DMS 273 (cell line): ENCODE results near the gene MAP3K6.
"Not testable (repeated sequence)": the region's sequence is repeated elsewhere in the genome, so short reads cannot be mapped to it uniquely, and the experiment has no call there.

Experiments
- DNase-seq: peaks from one replicate; lab custom pipeline; 2025; ENCODE audit not compliant: unreplicated experiment; lab: John Stamatoyannopoulos, UW

The MAP3K6 gene

DNA sequence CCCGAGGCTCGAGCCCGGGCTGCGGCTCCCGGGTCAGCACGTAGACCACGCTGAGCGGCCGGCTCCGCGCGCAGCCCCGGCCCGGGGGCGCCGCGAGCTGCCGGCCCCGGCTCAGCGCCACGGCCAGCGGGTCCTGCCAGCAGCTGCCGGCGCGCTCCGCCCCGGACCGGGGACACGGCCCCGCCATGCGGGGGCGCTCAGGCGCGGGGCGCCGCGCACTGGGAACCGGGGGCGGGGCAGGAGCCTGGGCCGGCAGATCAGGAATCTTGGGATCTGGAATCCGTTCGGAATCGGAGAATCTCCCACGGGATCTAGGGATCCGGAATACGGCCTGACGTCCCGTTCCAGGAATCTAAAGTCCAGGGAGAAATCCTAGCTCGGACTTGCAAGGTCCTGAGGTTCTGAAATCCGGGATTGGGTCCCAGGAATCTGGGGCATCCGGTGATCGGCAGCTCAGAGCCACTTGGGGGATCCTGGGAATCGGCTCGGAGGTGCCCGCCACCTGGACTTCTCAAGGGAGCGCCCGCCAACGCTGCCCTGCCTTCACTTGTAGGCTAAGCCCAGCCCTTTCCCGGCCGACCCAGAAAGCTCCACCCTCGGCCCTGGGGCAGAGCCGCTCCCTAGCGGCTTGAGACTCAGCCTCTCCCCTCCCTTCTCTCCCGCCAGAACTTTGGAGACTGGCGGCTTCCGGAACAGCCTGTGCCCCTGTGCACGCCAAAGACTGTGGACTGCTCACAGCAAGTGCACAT lies at the start of gene MAP3K6:
Gene MAP3K6 (minus strand): TSS at position 551 of the 749 bp plus-strand sequence. CDS start 364 bp downstream, at position 187.
- DNase-seq = peak; percentile 94

GRCh38 chr1:27414091-27414490 lies 47.3 kb upstream of the MAP3K6 start:
- DNase-seq = no peak

DNA sequence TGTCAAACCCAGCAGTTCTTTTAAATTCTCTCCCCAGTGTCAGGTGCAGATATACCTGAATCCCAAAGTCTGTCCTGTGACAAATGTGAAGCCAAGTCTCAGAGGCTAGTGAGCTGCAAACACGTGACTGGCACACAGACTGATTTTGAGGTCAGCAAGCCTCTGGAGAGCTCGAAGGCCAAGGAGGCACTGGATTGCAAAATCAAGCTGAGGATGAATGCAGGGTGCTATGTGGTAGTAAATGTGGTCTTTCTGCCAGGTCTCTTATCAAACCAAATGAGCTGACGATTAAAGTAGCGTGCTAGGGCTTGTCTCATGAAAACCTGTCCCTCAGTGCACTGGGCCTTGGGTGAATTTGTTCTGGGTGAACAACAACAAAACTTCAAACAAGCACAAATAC lies 46.2 kb upstream of the MAP3K6 start:
- no peak for DNase-seq

- DNase-seq = no peak
These were observed 45.7 kb upstream of the MAP3K6 start for GRCh38 chr1:27412502-27412901.

GRCh38 chr1:27410709-27411108 lies 43.9 kb upstream of the MAP3K6 start:
- DNase-seq = no peak

GRCh38 chr1:27409669-27410068 lies 42.9 kb upstream of the MAP3K6 start:
- DNase-seq = no peak

- DNase-seq = no peak
These were observed 41.4 kb upstream of the MAP3K6 start for GRCh38 chr1:27408151-27408550.

GRCh38 chr1:27406791-27407190 lies 40.0 kb upstream of the MAP3K6 start:
- DNase-seq = not testable (repeated sequence)

GRCh38 chr1:27406362-27406680 lies 39.6 kb upstream of the MAP3K6 start:
- DNase-seq = no peak

GRCh38 chr1:27405598-27406361 lies 39.0 kb upstream of the MAP3K6 start:
- not testable (repeated sequence) for DNase-seq

GRCh38 chr1:27405074-27405473 lies 38.3 kb upstream of the MAP3K6 start:
- no peak for DNase-seq

GRCh38 chr1:27403931-27404330 lies 37.2 kb upstream of the MAP3K6 start:
- DNase-seq = no peak

- peak; percentile 45 for DNase-seq
These were observed 36.4 kb upstream of the MAP3K6 start for GRCh38 chr1:27403065-27403726.

- DNase-seq = peak; percentile 76
These were observed 35.6 kb upstream of the MAP3K6 start for GRCh38 chr1:27402349-27402754.

- DNase-seq = no peak
These were observed 34.2 kb upstream of the MAP3K6 start for GRCh38 chr1:27400963-27401341.

GRCh38 chr1:27400082-27400962 lies 33.6 kb upstream of the MAP3K6 start:
- DNase-seq = no peak

GRCh38 chr1:27399251-27400025 lies 32.7 kb upstream of the MAP3K6 start:
- DNase-seq = no peak

- DNase-seq = no peak
These were observed 31.8 kb upstream of the MAP3K6 start for GRCh38 chr1:27398405-27399149.

- DNase-seq = no peak
These were observed 31.0 kb upstream of the MAP3K6 start for GRCh38 chr1:27397749-27398148.

DNA sequence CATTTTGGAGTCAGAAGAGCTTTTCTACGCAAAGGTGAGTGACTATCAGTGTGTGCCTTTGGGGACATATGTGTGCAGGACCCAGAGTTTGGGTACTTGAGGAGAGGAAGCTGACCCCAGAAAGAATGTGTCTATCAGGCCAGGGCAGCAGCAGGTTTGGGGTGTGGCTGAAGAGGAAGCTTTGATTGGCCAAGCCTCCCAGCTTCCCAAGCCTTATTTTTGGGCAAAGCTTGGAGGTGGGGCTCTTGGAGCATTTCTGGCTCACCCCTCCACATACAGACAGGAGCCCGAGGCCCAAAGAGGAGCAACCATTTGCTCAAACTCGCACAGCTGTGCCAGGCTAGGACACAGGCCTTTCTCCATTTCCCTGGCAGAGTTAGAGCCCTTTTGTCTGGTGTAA lies 30.3 kb upstream of the MAP3K6 start:
- peak; percentile 47 for DNase-seq
